Measurements from ENCODE around the gene MLANA. TPM values are rescaled to one million over a fixed set of nuclear protein-coding genes. Genes with fewer than 3 reads are reported as not detected.

MLANA gene
- total RNA-seq (2013; cell fraction: nucleolus; rRNA removed) = not detected in 2 replicates
- total RNA-seq (2014; rRNA removed) (0.11 TPM in 1 of 2 replicates, not detected in the other), total RNA-seq (2014; rRNA removed; fragmentation: Illumina TruSeq; extraction: Trizol) (not detected in 2 replicates), total RNA-seq (2021) (not detected in 2 replicates), polyA plus RNA-seq (2011; rRNA removed) (not detected in 2 replicates), polyA plus RNA-seq (2014; fragmentation: Illumina TruSeq; extraction: Trizol) (not detected in 2 replicates), polyA plus RNA-seq (2014; fragmentation: Nextera tagmentation; extraction: Ambion mirVana) (under 1 TPM; 0.11 to 0.15 TPM), polyA plus RNA-seq (2014; rRNA removed) (not detected in 2 replicates), polyA plus RNA-seq (2016; fragmentation: Nextera tagmentation; extraction: Ambion mirVana) (under 1 TPM in 1 of 2 experiments, not detected in 1; 0.26 TPM), polyA minus RNA-seq (2011; rRNA and poly(A)+ RNA removed) (not detected in 2 replicates), Bru-seq, nascent RNA (percentile 8 among the genes with signal in this experiment), BruChase-seq, experiment 1, labeled RNA remaining after a 6-hour chase (percentile 11 among the genes with signal in this experiment), BruChase-seq, experiment 2, labeled RNA remaining after a 2-hour chase (percentile 20 among the genes with signal in this experiment)
- 0.20 TPM for polyA plus RNA-seq (2011; ENCODE audit: low read depth)
- not detected in 2 replicates for polyA plus RNA-seq (2011; cell fraction: cytosol; rRNA removed)
- not detected in 2 replicates for polyA plus RNA-seq (2011; cell fraction: nucleus; rRNA removed)
- 0.31 and 0.70 TPM in 2 replicates for polyA plus RNA-seq (2012)
- polyA minus RNA-seq (2011; cell fraction: cytosol; rRNA and poly(A)+ RNA removed) = not detected in 2 replicates
- not detected in 2 replicates for polyA minus RNA-seq (2011; cell fraction: nucleus; rRNA and poly(A)+ RNA removed)
- long read RNA-seq, experiment 1 = 0 reads
- long read RNA-seq, experiment 2, partial matches to known transcripts = 0 of 1 reads
- long read RNA-seq, experiment 2, other reads (novel, unspliced or antisense) = 1 of 1 reads

- SMC1A ChIA-PET (ENCODE audit: uncharacterized antibody, unreplicated experiment) = no interaction called here
- H3K9ac ChIP-seq (ENCODE audit: control insufficient read depth, insufficient read depth, low read length) = no peak within 1 kb of the TSS
- no peaks in the 10 kb centered on the region for H3K4me1 ChIP-seq (ENCODE audit: control insufficient read depth, insufficient read depth, low read length)
- 94% methylated on average over 9 of the region's 9 CpGs for WGBS (ENCODE audit: insufficient coverage, insufficient replicate concordance, low lambda C conversion rate, missing lambda C conversion rate)
- H4K20me1 ChIP-seq (ENCODE audit: control insufficient read depth, insufficient read depth) = no peaks in the 10 kb centered on the region
- CTCF ChIA-PET = no interaction called here
- no TSS peak for BruUV-seq (replicated peaks)
- H3K36me3 ChIP-seq (ENCODE audit: control insufficient read depth in 2 of 2, insufficient read depth in 2 of 2, low read length in 1 of 2) = no peaks in the 10 kb centered on the region
- intact Hi-C loops (cut with micrococcal nuclease; ENCODE audit: unreplicated experiment) (no loop called here), in situ Hi-C loops (cut with MboI) (loop anchor here (25.0 kb wide), 2 partner anchors 422 to 1897 kb away; partner anchors contain the start of gene DMAC1)
- no peaks in the 10 kb centered on the region for H3K79me2 ChIP-seq (ENCODE audit: control insufficient read depth, insufficient read depth, low read length)
- no peak within 1 kb of the TSS for H3K4me3 ChIP-seq
- H3K27me3 ChIP-seq (replicated peaks in 1 of 2; ENCODE audit: control insufficient read depth in 2 of 2, insufficient read depth in 2 of 2, low read length in 1 of 2) = no peaks in the 10 kb centered on the region
- ATAC-seq (no peak), FAIRE-seq (no peak), DNase-seq (ENCODE audit: low read depth, low spot score) (no peak)
- RAD21 ChIA-PET (ENCODE audit: unreplicated experiment) = no interaction called here
- no peak within 1 kb of the TSS for H3K27ac ChIP-seq (ENCODE audit: control insufficient read depth, insufficient read depth)
- no peak within 1 kb of the TSS for H2AFZ ChIP-seq (ENCODE audit: control insufficient read depth, low read depth, low read length)
- TF ChIP-seq FOXM1 (IDR thresholded peaks at IDR 0.05; ENCODE audit: low read depth, low read length) = no peak
- TF ChIP-seq GATAD2B (conservative IDR thresholded peaks at IDR 0.05; ENCODE audit: low read depth) = no peak
- no peak for TF ChIP-seq ZNF217 (IDR thresholded peaks at IDR 0.05)
- TF ChIP-seq IRF3 (IDR thresholded peaks at IDR 0.05) = no peak
- TF ChIP-seq TCF3 (IDR thresholded peaks at IDR 0.05; ENCODE audit: borderline replicate concordance, insufficient read depth, low read depth, low read length) = no peak
- TF ChIP-seq PAX5 (IDR thresholded peaks at IDR 0.05; ENCODE audit: borderline replicate concordance, low read depth, low read length) = no peak
- no peak for TF ChIP-seq ZBTB33 (IDR thresholded peaks at IDR 0.05)
- TF ChIP-seq BCL11A (IDR thresholded peaks at IDR 0.05; ENCODE audit: low read depth, low read length) = no peak
- POLR2A ChIA-PET = no interaction called here
- H3K4me2 ChIP-seq (ENCODE audit: control insufficient read depth, insufficient read depth) = no peak within 1 kb of the TSS
- no peaks in the 10 kb centered on the region for H3K9me3 ChIP-seq (replicated peaks; ENCODE audit: control insufficient read depth, insufficient read depth, low read length)
Observed at GRCh38 chr9:5890641-5891040, at the start of gene MLANA. Gene MLANA (plus strand): TSS chr9:5890889. CDS start chr9:5892475, 1,586 bp downstream.
